ENCODE measurements around the gene MERTK.

Gene MERTK

GRCh38 chr2:111900859-111901258 lies 2.5 kb downstream of the MERTK start:
- Histone ChIP-seq H3K4me1 (ENCODE audit: insufficient read depth, low read length, poor library complexity, severe bottlenecking) (peaks cover 43% of the 10 kb centered on the region), H3K4me2 (ENCODE audit: low read depth, low read length, poor library complexity, severe bottlenecking) (peak overlapping the region; percentile 91), H2AFZ (ENCODE audit: low read length) (no peak overlapping the region), H3K9ac (ENCODE audit: low read depth, low read length, poor library complexity, severe bottlenecking) (no peak overlapping the region), H3K79me2 (ENCODE audit: insufficient read depth, low read length) (peaks cover 21% of the 10 kb centered on the region; the same call in 1 of the 2 replicates), H3K27me3 (ENCODE audit: insufficient read depth, low read length, poor library complexity, severe bottlenecking) (no peaks in the 10 kb centered on the region), H3K36me3 (ENCODE audit: insufficient read depth, low read length) (no peaks in the 10 kb centered on the region), H3K9me3 (ENCODE audit: insufficient read depth, low read depth, low read length) (no peaks in the 10 kb centered on the region), H3F3A (ENCODE audit: low read depth) (peaks cover 10% of the 10 kb centered on the region), H3K9me2 (replicated peaks; ENCODE audit: low read depth, low read length) (no peaks in the 10 kb centered on the region), H3K4me3 (ENCODE audit: low read length, poor library complexity, severe bottlenecking) (peak overlapping the region; percentile 79), H4K20me1 (ENCODE audit: insufficient read depth, low read length, poor library complexity, severe bottlenecking) (no peaks in the 10 kb centered on the region)
- peak; percentile 64 for TF ChIP-seq CTCF (conservative IDR thresholded peaks at IDR 0.05; ENCODE audit: low read length)
- TF ChIP-seq EZH2phosphoT487 (IDR thresholded peaks at IDR 0.05; ENCODE audit: borderline replicate concordance): no peak

GRCh38 chr2:111903516-111903915 lies 5.1 kb downstream of the MERTK start:
- Histone ChIP-seq H3K9me2 (replicated peaks; ENCODE audit: low read depth, low read length) (no peaks in the 10 kb centered on the region), H3K79me2 (ENCODE audit: insufficient read depth, low read length) (peaks cover 24% of the 10 kb centered on the region; the same call in 1 of the 2 replicates), H3F3A (ENCODE audit: low read depth) (peaks cover 10% of the 10 kb centered on the region), H3K9me3 (ENCODE audit: insufficient read depth, low read depth, low read length) (no peaks in the 10 kb centered on the region), H3K4me2 (ENCODE audit: low read depth, low read length, poor library complexity, severe bottlenecking) (peak overlapping the region; percentile 26), H3K9ac (ENCODE audit: low read depth, low read length, poor library complexity, severe bottlenecking) (no peak overlapping the region), H4K20me1 (ENCODE audit: insufficient read depth, low read length, poor library complexity, severe bottlenecking) (no peaks in the 10 kb centered on the region), H3K36me3 (ENCODE audit: insufficient read depth, low read length) (no peaks in the 10 kb centered on the region), H3K4me1 (ENCODE audit: insufficient read depth, low read length, poor library complexity, severe bottlenecking) (peaks cover 49% of the 10 kb centered on the region), H3K4me3 (ENCODE audit: low read length, poor library complexity, severe bottlenecking) (no peak overlapping the region), H3K27me3 (ENCODE audit: insufficient read depth, low read length, poor library complexity, severe bottlenecking) (no peaks in the 10 kb centered on the region), H2AFZ (ENCODE audit: low read length) (no peak overlapping the region)
- TF ChIP-seq EZH2phosphoT487 (IDR thresholded peaks at IDR 0.05; ENCODE audit: borderline replicate concordance) (no peak), CTCF (conservative IDR thresholded peaks at IDR 0.05; ENCODE audit: low read length) (no peak)

GRCh38 chr2:111903930-111904439 lies 5.6 kb downstream of the MERTK start:
- H3K27me3 ChIP-seq (ENCODE audit: insufficient read depth, low read length, poor library complexity, severe bottlenecking): no peaks in the 10 kb centered on the region
- H4K20me1 ChIP-seq (ENCODE audit: insufficient read depth, low read length, poor library complexity, severe bottlenecking): no peaks in the 10 kb centered on the region
- H3K36me3 ChIP-seq (ENCODE audit: insufficient read depth, low read length): no peaks in the 10 kb centered on the region
- no peak overlapping the region for H3K9ac ChIP-seq (ENCODE audit: low read depth, low read length, poor library complexity, severe bottlenecking)
- no peaks in the 10 kb centered on the region for H3K9me2 ChIP-seq (replicated peaks; ENCODE audit: low read depth, low read length)
- TF ChIP-seq EZH2phosphoT487 (IDR thresholded peaks at IDR 0.05; ENCODE audit: borderline replicate concordance) (no peak), CTCF (conservative IDR thresholded peaks at IDR 0.05; ENCODE audit: low read length) (no peak)
- peaks cover 10% of the 10 kb centered on the region for H3F3A ChIP-seq (ENCODE audit: low read depth)
- H3K9me3 ChIP-seq (ENCODE audit: insufficient read depth, low read depth, low read length): no peaks in the 10 kb centered on the region
- no peak overlapping the region for H2AFZ ChIP-seq (ENCODE audit: low read length)
- peaks cover 47% of the 10 kb centered on the region for H3K4me1 ChIP-seq (ENCODE audit: insufficient read depth, low read length, poor library complexity, severe bottlenecking)
- no peak overlapping the region for H3K4me3 ChIP-seq (ENCODE audit: low read length, poor library complexity, severe bottlenecking)
- H3K4me2 ChIP-seq (ENCODE audit: low read depth, low read length, poor library complexity, severe bottlenecking): peak overlapping the region; percentile 26
- H3K79me2 ChIP-seq (ENCODE audit: insufficient read depth, low read length): peaks cover 20% of the 10 kb centered on the region; the same call in 1 of the 2 replicates

Measured in Loucy (cell line).